Measurements from ENCODE around the gene NSRP1.

- TF ChIP-seq RXRA (CRISPR knock-in tag; IDR thresholded peaks at IDR 0.05) (no peak), TAF1 (CRISPR knock-in tag; IDR thresholded peaks at IDR 0.05) (no peak), TOE1 (CRISPR knock-in tag; IDR thresholded peaks at IDR 0.05) (no peak), FOSL2 (CRISPR knock-in tag; IDR thresholded peaks at IDR 0.05) (no peak), CTCF (CRISPR knock-in tag; IDR thresholded peaks at IDR 0.05) (peak; percentile 83), ZNF224 (CRISPR knock-in tag; IDR thresholded peaks at IDR 0.05) (no peak), SMC3 (IDR thresholded peaks at IDR 0.05; ENCODE audit: low read length) (peak; percentile 73), NFRKB (IDR thresholded peaks at IDR 0.05) (no peak), ZFP37 (CRISPR knock-in tag; IDR thresholded peaks at IDR 0.05; ENCODE audit: borderline replicate concordance) (no peak), POLR2AphosphoS2 (IDR thresholded peaks at IDR 0.05; ENCODE audit: low read depth, low read length) (no peak)
These were observed 23.0 kb upstream of the NSRP1 start for GRCh38 chr17:30093463-30094147.

All from HepG2 (cell line).